Raji (cell line): Measurements from ENCODE around the gene CFAP46.

Experiments used
- POLR2A ChIP-seq: IDR thresholded peaks from 2 replicates; pipeline ENCODE4 v1.6.1; 2011; ENCODE audit warnings: low read depth, low read length, control low read depth; ENCODE audit not compliant: insufficient read depth

The CFAP46 gene

GRCh38 chr10:132943791-132944404 is 1.5 kb upstream of the CFAP46 start:
- no peak for TF ChIP-seq POLR2A

- TF ChIP-seq POLR2A, result no peak
Measured at GRCh38 chr10:132943058-132943790, 854 bp upstream of the CFAP46 start.

- TF ChIP-seq POLR2A, result no peak
Measured at GRCh38 chr10:132941640-132942051, 724 bp downstream of the CFAP46 start.

GRCh38 chr10:132940791-132941465 is 1.4 kb downstream of the CFAP46 start:
- TF ChIP-seq POLR2A, result no peak

GRCh38 chr10:132939957-132940790 is 2.2 kb downstream of the CFAP46 start:
- no peak for TF ChIP-seq POLR2A

GRCh38 chr10:132939378-132939955 is 2.9 kb downstream of the CFAP46 start:
- TF ChIP-seq POLR2A, result no peak

GRCh38 chr10:132938472-132939339 is 3.7 kb downstream of the CFAP46 start:
- TF ChIP-seq POLR2A, result no peak

- TF ChIP-seq POLR2A, result no peak
Measured at GRCh38 chr10:132937861-132938260, 4.5 kb downstream of the CFAP46 start.

- TF ChIP-seq POLR2A, result no peak
Measured at GRCh38 chr10:132934953-132935352, 7.4 kb downstream of the CFAP46 start.

GRCh38 chr10:132933308-132934042 is 8.9 kb downstream of the CFAP46 start:
- TF ChIP-seq POLR2A, result no peak

- no peak for TF ChIP-seq POLR2A
Measured at GRCh38 chr10:132932461-132933307, 9.7 kb downstream of the CFAP46 start.

- TF ChIP-seq POLR2A, result no peak
Measured at GRCh38 chr10:132929953-132930548, 12.3 kb downstream of the CFAP46 start.
